Central memory CD8-positive, alpha-beta T cell (primary cell): ENCODE data around the gene TBC1D10A.
"Not testable (repeated sequence)": the region's sequence is repeated elsewhere in the genome, so short reads cannot be mapped to it uniquely, and the experiment has no call there.

Experiments
- ATAC-seq: fragments of 150-1000 bp; cut with Tn5 transposase; replicated peaks from 2 replicates; pipeline ENCODE4 v1.10.0; 2022; ENCODE audit warnings: mild to moderate bottlenecking, moderate FRiP score, moderate number of reproducible peaks; ENCODE audit not compliant: poor library complexity, severe bottlenecking; ENCODE audit errors: extremely low read depth
- DNase-seq, 2 donors: peaks; one replicate each; pipeline ENCODE4 v3.0.0; 2021; ENCODE audit warnings: low spot score in 2 of 2
- H3K27ac Mint-ChIP-seq: one replicate; pipeline ENCODE4 v1.8.0; 2022; ENCODE audit warnings: low read depth, mild to moderate bottlenecking, moderate library complexity, mixed read lengths
- H3K27me3 Mint-ChIP-seq: one replicate; pipeline ENCODE4 v1.8.0; 2022; ENCODE audit warnings: mixed read lengths
- H3K36me3 Mint-ChIP-seq: one replicate; pipeline ENCODE4 v1.8.0; 2022; ENCODE audit warnings: mild to moderate bottlenecking, moderate library complexity, mixed read lengths; ENCODE audit not compliant: insufficient read depth
- H3K4me1 Mint-ChIP-seq: one replicate; pipeline ENCODE4 v1.8.0; 2022; ENCODE audit warnings: mixed read lengths
- H3K4me3 Mint-ChIP-seq: one replicate; pipeline ENCODE4 v1.8.0; 2022; ENCODE audit warnings: mild to moderate bottlenecking, moderate library complexity, mixed read lengths
- H3K9me3 Mint-ChIP-seq: one replicate; pipeline ENCODE4 v1.8.0; 2022; ENCODE audit warnings: mixed read lengths

TBC1D10A gene

DNA sequence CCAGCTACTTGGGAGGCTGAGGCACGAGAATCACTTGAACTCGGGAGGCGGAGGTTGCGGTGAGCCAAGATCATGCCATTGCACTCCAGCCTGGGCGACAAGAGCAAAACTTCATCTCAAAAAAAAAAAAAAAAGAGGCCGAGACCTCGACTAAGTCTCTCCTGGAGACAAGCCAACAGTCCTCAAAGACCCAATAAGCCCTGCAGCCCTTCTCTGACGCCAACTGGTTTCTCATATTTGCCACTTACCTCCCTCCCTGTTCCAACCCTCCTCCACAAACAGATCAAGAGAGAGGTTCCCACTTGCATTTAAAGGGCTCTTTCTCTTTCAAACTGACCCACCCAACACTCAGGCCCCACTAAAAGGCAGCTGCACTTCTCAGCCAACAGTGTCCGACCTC, 11.6 kb upstream of the TBC1D10A start:
- not testable (repeated sequence) for H3K27ac Mint-ChIP-seq, H3K4me1 Mint-ChIP-seq, DNase-seq, H3K9me3 Mint-ChIP-seq, H3K27me3 Mint-ChIP-seq, ATAC-seq, H3K4me3 Mint-ChIP-seq
- H3K36me3 Mint-ChIP-seq, result peaks cover 85% of the 10 kb centered on the region

DNA sequence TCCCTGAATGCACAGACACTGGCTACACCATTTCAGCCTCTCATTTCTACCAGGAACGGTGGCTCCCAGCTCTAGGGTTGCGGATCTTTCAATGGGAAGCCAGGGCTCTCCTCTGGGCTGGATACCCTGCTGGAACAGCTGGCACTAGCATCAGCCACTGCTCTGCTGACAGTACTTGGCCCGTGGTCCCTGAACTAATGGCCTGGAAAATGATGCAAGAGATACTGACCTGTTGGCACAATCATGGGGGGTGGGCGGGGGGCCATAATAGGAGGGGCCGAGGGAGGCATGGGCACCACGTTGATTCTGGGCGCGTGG, 10.7 kb upstream of the TBC1D10A start:
- H3K36me3 Mint-ChIP-seq, result peaks cover 77% of the 10 kb centered on the region

DNA sequence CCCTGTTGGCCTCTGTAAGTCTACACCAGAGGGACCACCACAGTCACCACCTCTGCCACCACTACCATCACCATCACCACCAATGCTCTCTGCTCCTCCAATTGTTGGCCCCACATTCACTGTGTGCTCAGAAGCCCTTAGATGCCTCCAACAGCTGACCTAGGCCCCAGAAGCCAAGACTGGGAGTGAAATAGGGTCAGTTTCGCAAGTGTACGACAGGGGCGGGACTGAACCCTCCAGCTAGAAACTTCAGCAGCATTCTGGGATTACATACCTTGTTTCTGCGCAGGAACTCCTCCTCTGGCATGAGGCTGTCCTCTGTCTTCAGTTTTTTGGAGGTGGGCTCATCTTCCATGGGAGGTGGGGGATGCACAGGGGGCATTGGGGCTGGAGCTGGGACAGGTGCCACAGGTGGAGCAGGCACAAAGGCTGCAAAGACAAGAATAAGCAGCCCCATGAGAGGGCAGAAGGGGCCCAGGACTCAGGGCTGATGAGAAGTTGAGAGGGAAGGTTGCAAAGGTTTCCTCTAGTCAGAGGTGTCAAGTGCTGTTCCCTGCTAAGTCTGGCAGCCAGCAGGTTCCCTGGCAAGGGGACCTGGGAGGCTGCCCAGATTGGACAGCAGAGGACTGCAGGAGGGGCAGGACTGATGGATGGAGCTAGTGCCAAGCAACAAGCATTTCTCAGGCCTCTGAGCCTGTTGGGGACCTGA, 10.2 kb upstream of the TBC1D10A start:
- Mint-ChIP-seq H3K36me3 (peaks cover 76% of the 10 kb centered on the region), H3K4me3 (no peak overlapping the region), H3K27me3 (no peaks in the 10 kb centered on the region), H3K27ac (no peak overlapping the region), H3K4me1 (no peaks in the 10 kb centered on the region), H3K9me3 (no peaks in the 10 kb centered on the region)
- DNase-seq, result no peak
- ATAC-seq, result no peak

More for the DNA sequence above, 10.7 kb upstream of the TBC1D10A start:
- Mint-ChIP-seq H3K4me1 (no peaks in the 10 kb centered on the region), H3K27me3 (no peaks in the 10 kb centered on the region), H3K4me3 (no peak overlapping the region), H3K27ac (no peak overlapping the region), H3K9me3 (no peaks in the 10 kb centered on the region)
- ATAC-seq (no peak), DNase-seq (no peak)

GRCh38 chr22:30335236-30335635, 8.5 kb upstream of the TBC1D10A start:
- no peak for ATAC-seq
- Mint-ChIP-seq H3K4me3 (no peak overlapping the region), H3K4me1 (no peaks in the 10 kb centered on the region), H3K27ac (no peak overlapping the region), H3K36me3 (peaks cover 62% of the 10 kb centered on the region), H3K9me3 (no peaks in the 10 kb centered on the region), H3K27me3 (no peaks in the 10 kb centered on the region)
- DNase-seq, result no peak

DNA sequence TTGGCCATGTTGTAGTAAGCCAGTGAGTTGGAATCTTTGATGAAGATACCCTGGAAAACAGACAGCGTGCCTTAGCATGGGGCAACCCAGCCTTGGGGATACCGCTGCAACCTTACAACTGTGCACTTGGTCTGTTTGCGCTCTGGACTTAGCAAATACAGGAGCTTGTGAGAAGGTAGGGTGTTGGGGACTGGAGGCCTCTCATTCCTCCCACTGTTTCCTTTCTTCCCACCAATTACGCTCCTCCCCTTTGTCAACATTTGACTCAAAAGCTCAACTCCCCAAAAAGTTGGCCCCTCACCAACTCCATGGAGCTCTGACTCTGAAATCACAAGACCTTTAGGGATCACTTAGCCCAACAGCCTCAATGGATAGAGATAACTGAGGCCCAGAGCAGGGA, 7.9 kb upstream of the TBC1D10A start:
- Mint-ChIP-seq H3K9me3 (no peaks in the 10 kb centered on the region), H3K27me3 (no peaks in the 10 kb centered on the region), H3K36me3 (peaks cover 61% of the 10 kb centered on the region), H3K4me3 (no peak overlapping the region), H3K4me1 (no peaks in the 10 kb centered on the region), H3K27ac (no peak overlapping the region)
- DNase-seq (no peak), ATAC-seq (no peak)

- H3K9me3 Mint-ChIP-seq, result no peaks in the 10 kb centered on the region
- H3K4me3 Mint-ChIP-seq, result no peak overlapping the region
- no peak overlapping the region for H3K27ac Mint-ChIP-seq
- DNase-seq (no peak), ATAC-seq (no peak)
- H3K27me3 Mint-ChIP-seq, result no peaks in the 10 kb centered on the region
- H3K4me1 Mint-ChIP-seq, result no peaks in the 10 kb centered on the region
- peaks cover 55% of the 10 kb centered on the region for H3K36me3 Mint-ChIP-seq
Measured at GRCh38 chr22:30333707-30334087, 7.0 kb upstream of the TBC1D10A start.

- H3K4me3 Mint-ChIP-seq, result no peak overlapping the region
- no peak for DNase-seq
- no peak overlapping the region for H3K27ac Mint-ChIP-seq
- peaks cover 49% of the 10 kb centered on the region for H3K36me3 Mint-ChIP-seq
- H3K27me3 Mint-ChIP-seq, result no peaks in the 10 kb centered on the region
- no peak for ATAC-seq
- no peaks in the 10 kb centered on the region for H3K9me3 Mint-ChIP-seq
- no peaks in the 10 kb centered on the region for H3K4me1 Mint-ChIP-seq
Measured at GRCh38 chr22:30332994-30333706, 6.4 kb upstream of the TBC1D10A start.

- Mint-ChIP-seq H3K9me3 (no peaks in the 10 kb centered on the region), H3K27me3 (no peaks in the 10 kb centered on the region), H3K4me3 (no peak overlapping the region), H3K4me1 (peaks cover 6% of the 10 kb centered on the region), H3K27ac (no peak overlapping the region), H3K36me3 (peaks cover 44% of the 10 kb centered on the region)
- no peak for DNase-seq
- ATAC-seq, result no peak
Measured at GRCh38 chr22:30332551-30332950, 5.8 kb upstream of the TBC1D10A start.

GRCh38 chr22:30328466-30329049, 1.8 kb upstream of the TBC1D10A start:
- peak overlapping the region; percentile 90 for H3K27ac Mint-ChIP-seq
- no peaks in the 10 kb centered on the region for H3K9me3 Mint-ChIP-seq
- no peak for ATAC-seq
- no peak overlapping the region for H3K4me3 Mint-ChIP-seq
- no peaks in the 10 kb centered on the region for H3K27me3 Mint-ChIP-seq
- H3K4me1 Mint-ChIP-seq, result peaks cover 36% of the 10 kb centered on the region
- DNase-seq, result no peak
- peaks cover 12% of the 10 kb centered on the region for H3K36me3 Mint-ChIP-seq

DNA sequence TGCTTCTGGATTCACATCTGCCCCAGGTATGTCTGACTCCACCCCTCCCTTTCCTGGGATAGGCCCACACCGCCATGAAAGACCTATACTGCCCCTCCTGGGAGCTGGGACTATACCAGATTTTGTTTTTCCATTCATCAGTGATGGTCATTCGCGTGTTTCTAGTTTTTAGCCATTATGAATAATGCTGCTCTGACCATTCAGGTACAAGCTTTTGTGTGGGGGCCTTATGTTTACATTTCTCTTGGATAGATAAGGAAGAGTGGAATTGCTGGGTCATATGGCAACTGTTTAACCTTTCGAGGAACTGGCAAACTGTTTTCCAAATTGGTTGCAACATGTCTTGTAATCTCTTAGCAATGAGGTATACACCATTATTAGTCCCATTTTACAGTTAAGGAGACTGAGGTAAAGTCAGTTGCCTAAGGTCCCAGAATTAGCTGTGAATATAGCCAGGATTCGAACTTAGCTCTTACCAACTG, 1.2 kb upstream of the TBC1D10A start:
- Mint-ChIP-seq H3K27me3 (no peaks in the 10 kb centered on the region), H3K9me3 (no peaks in the 10 kb centered on the region), H3K36me3 (peaks cover 12% of the 10 kb centered on the region), H3K4me3 (peak overlapping the region; percentile 92), H3K4me1 (peaks cover 43% of the 10 kb centered on the region), H3K27ac (peak overlapping the region; percentile 90)
- DNase-seq (no peak), ATAC-seq (no peak)

GRCh38 chr22:30326255-30326705, 461 bp downstream of the TBC1D10A start:
- Mint-ChIP-seq H3K4me3 (peak overlapping the region; percentile 92), H3K27me3 (no peaks in the 10 kb centered on the region), H3K27ac (peak overlapping the region; percentile 74), H3K36me3 (peaks cover 11% of the 10 kb centered on the region), H3K9me3 (no peaks in the 10 kb centered on the region), H3K4me1 (peaks cover 51% of the 10 kb centered on the region)
- ATAC-seq (peak; percentile 24), DNase-seq (no peak)

- H3K27me3 Mint-ChIP-seq, result no peaks in the 10 kb centered on the region
- ATAC-seq (no peak), DNase-seq (no peak)
- peaks cover 56% of the 10 kb centered on the region for H3K4me1 Mint-ChIP-seq
- peak overlapping the region; percentile 92 for H3K4me3 Mint-ChIP-seq
- peak overlapping the region; percentile 74 for H3K27ac Mint-ChIP-seq
- peaks cover 16% of the 10 kb centered on the region for H3K36me3 Mint-ChIP-seq
- no peaks in the 10 kb centered on the region for H3K9me3 Mint-ChIP-seq
Measured at GRCh38 chr22:30325724-30326254, 952 bp downstream of the TBC1D10A start.
